Activated CD4-positive, alpha-beta memory T cell treated with anti-CD3 and anti-CD28 coated beads, Interleukin-2, amount 10 ng/mL, durations not matched to agents 7 days and 5 days (primary cell): Measurements from ENCODE around the gene PLOD3. TPM values are rescaled to one million over a fixed set of nuclear protein-coding genes. Genes with fewer than 3 reads are reported as not detected.
"Not testable (repeated sequence)": the region's sequence is repeated elsewhere in the genome, so short reads cannot be mapped to it uniquely, and the experiment has no call there.

Experiments used
- CTCF ChIA-PET: fragments of 350-600 bp; sonication (Branson Sonifier 250); formaldehyde crosslinking; loops from one replicate; lab custom pipeline; 2021; ENCODE audit warnings: antibody characterized with exemption, inconsistent platforms; lab: Charles Lee
- POLR2A ChIA-PET: fragments of 350-600 bp; sonication (Branson Sonifier 250); formaldehyde crosslinking; loops from one replicate; lab custom pipeline; 2021; ENCODE audit warnings: antibody characterized with exemption; lab: Charles Lee
- DNase-seq: peaks from one replicate; pipeline ENCODE4 v3.0.0-alpha.2; 2020
- H3K27ac Mint-ChIP-seq: one replicate; pipeline ENCODE4 v1.8.0; 2021; ENCODE audit warnings: mild to moderate bottlenecking, mixed read lengths
- H3K27me3 Mint-ChIP-seq: one replicate; pipeline ENCODE4 v1.8.0; 2021; ENCODE audit warnings: mixed read lengths
- H3K36me3 Mint-ChIP-seq: one replicate; pipeline ENCODE4 v1.8.0; 2021; ENCODE audit warnings: low read depth, mixed read lengths
- H3K4me1 Mint-ChIP-seq: one replicate; pipeline ENCODE4 v1.8.0; 2021; ENCODE audit warnings: mixed read lengths
- H3K4me3 Mint-ChIP-seq: one replicate; pipeline ENCODE4 v1.8.0; 2021; ENCODE audit warnings: mild to moderate bottlenecking, mixed read lengths
- H3K9me3 Mint-ChIP-seq: one replicate; pipeline ENCODE4 v1.8.0; 2021; ENCODE audit warnings: mixed read lengths
- total RNA-seq, 2 experiments: library from RNA; stranded (reverse); gene quantifications; one replicate each; pipeline ENCODE4 v1.2.3, GENCODE V29; 2021

The PLOD3 gene
- 10 to 100 TPM; 63.3 to 66.6 TPM for total RNA-seq

- DNase-seq = peak; percentile 97
- CTCF ChIA-PET = interaction anchor here (0.5 to 5.4 kb wide), 25 partner anchors 10 to 1230 kb away, joined by 3 to 74 read pairs (median 5); partner anchors contain the start of genes CLDN15, FIS1, POP7 and SERPINE1
- peak within 1 kb of the TSS; percentile 87 for H3K27ac Mint-ChIP-seq
- no peaks in the 10 kb centered on the region for H3K9me3 Mint-ChIP-seq
- POLR2A ChIA-PET = interaction anchor here (0.6 to 5.0 kb wide), 20 partner anchors 10 to 788 kb away, joined by 3 to 61 read pairs (median 4); partner anchors contain the start of genes CLDN15, FIS1, MEPCE and POP7
- peak within 1 kb of the TSS; percentile 96 for H3K4me3 Mint-ChIP-seq
- peaks cover 24% of the 10 kb centered on the region for H3K36me3 Mint-ChIP-seq
- no peaks in the 10 kb centered on the region for H3K27me3 Mint-ChIP-seq
- peaks cover 35% of the 10 kb centered on the region for H3K4me1 Mint-ChIP-seq
Observed at GRCh38 chr7:101217388-101218235, at the start of gene PLOD3, which contains the start of gene ZNHIT1. Gene PLOD3, minus strand, starts transcription at chr7:101217581. Its CDS starts 307 bp downstream, at chr7:101217274. Gene ZNHIT1, plus strand, starts transcription at chr7:101218165. Its CDS starts 31 bp downstream, at chr7:101218196.

DNA sequence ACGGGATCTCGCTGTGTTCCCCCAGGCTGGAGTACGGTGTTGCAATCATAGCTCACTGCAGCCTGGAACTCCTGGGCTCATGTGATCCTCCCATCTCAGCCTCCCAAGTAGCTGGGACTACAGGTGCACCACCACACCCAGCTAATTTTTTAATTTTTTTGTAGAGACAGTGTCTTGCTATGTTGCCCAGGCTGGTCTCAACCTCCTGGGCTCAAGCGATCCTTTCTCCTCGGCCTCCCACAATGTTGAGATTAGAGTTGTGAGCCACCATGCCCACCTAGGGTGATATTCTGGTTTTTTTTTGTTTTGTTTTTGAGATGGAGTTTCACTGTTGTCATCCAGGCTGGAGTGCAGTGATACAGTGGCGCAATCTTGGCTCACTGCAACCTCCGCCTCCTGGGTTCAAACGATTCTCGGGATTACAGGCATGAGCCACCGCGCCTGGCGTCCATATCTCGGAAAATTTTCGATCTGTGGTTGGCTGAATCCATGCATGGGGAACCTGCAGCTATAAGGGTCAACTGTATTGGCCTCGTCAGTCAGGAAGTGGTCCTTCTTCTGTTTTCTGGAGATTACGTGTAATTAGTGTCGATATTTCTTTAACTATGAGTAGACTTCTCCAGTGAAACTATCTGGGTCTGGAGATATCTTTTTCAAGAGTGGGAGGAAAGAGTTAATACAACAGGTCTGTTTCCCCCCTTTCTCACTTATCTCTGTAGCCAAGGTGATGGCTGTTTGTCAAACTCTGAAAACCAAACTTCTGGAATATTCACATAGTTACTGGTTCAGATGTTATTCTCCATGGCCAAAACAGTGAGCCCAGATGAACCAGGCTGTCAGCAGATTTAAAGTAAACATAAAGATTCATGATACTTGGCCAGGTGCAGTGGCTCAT, 48.5 kb upstream of the PLOD3 start:
- H3K4me3 Mint-ChIP-seq = no peak overlapping the region
- no peaks in the 10 kb centered on the region for H3K4me1 Mint-ChIP-seq
- H3K27ac Mint-ChIP-seq = no peak overlapping the region
- ChIA-PET CTCF (interaction anchor here (1.8 kb wide), 1 partner anchor 17 kb away, joined by 6 read pairs; no protein-coding TSS in a partner anchor), POLR2A (no interaction called here)
- no peak for DNase-seq
- H3K36me3 Mint-ChIP-seq = no peaks in the 10 kb centered on the region
- H3K9me3 Mint-ChIP-seq = no peaks in the 10 kb centered on the region
- peaks cover 2% of the 10 kb centered on the region for H3K27me3 Mint-ChIP-seq

DNA sequence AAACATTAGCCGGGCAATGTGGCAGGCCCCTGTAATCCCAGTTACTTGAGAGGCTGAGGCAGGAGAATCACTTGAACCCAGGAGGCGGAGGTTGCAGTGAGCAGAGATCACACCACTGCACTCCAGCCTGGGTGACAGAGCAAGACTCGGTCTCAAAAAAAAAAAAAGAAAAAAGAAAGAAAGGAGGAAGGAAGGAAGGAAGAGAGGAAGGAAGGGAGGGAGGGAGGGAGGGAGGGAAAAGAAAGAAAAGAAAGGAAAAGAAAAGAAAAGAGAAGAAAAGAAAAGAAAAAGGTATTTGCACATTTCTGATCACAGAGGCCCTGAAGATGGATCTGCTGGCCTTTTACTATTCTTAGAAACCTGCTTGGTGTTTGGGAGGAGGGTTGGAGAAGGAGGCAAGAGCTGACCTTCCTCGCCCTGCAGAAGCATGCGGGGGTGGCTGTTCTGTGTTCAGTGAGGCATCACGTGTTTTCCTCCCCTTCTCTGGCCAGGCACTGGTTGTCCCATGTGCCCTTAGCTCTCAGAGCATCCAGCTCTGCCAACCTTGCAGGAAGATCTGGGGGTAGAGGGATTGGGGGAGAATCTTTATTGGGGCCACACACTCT, 46.8 kb upstream of the PLOD3 start:
- POLR2A ChIA-PET, H3K4me3 Mint-ChIP-seq, H3K36me3 Mint-ChIP-seq, H3K4me1 Mint-ChIP-seq, DNase-seq, H3K9me3 Mint-ChIP-seq, H3K27ac Mint-ChIP-seq, H3K27me3 Mint-ChIP-seq: not testable (repeated sequence)
- CTCF ChIA-PET = interaction anchor here (1.8 kb wide), 1 partner anchor 18 kb away, joined by 6 read pairs; no protein-coding TSS in a partner anchor

- H3K27me3 Mint-ChIP-seq = peaks cover 4% of the 10 kb centered on the region
- no peaks in the 10 kb centered on the region for H3K9me3 Mint-ChIP-seq
- H3K4me3 Mint-ChIP-seq = no peak overlapping the region
- no peak overlapping the region for H3K27ac Mint-ChIP-seq
- ChIA-PET CTCF (interaction anchor here (0.7 to 1.5 kb wide), 2 partner anchors 24 to 66 kb away, joined by 3 to 4 read pairs; no protein-coding TSS in a partner anchor), POLR2A (interaction anchor here (1.3 kb wide), 1 partner anchor 15 kb away, joined by 4 read pairs; no protein-coding TSS in a partner anchor)
- H3K36me3 Mint-ChIP-seq = no peaks in the 10 kb centered on the region
- no peaks in the 10 kb centered on the region for H3K4me1 Mint-ChIP-seq
- no peak for DNase-seq
Observed at GRCh38 chr7:101258243-101258731, 40.9 kb upstream of the PLOD3 start.

GRCh38 chr7:101255796-101256195, 38.4 kb upstream of the PLOD3 start:
- DNase-seq = no peak
- no peak overlapping the region for H3K4me3 Mint-ChIP-seq
- H3K9me3 Mint-ChIP-seq = no peaks in the 10 kb centered on the region
- POLR2A ChIA-PET = no interaction called here
- CTCF ChIA-PET = interaction anchor here (1.8 to 3.5 kb wide), 3 partner anchors 11 to 60 kb away, joined by 5 to 22 read pairs (median 16); partner anchors contain the start of gene FIS1
- peaks cover 13% of the 10 kb centered on the region for H3K4me1 Mint-ChIP-seq
- H3K36me3 Mint-ChIP-seq = peaks cover 8% of the 10 kb centered on the region
- H3K27ac Mint-ChIP-seq = no peak overlapping the region
- H3K27me3 Mint-ChIP-seq = peaks cover 4% of the 10 kb centered on the region

DNA sequence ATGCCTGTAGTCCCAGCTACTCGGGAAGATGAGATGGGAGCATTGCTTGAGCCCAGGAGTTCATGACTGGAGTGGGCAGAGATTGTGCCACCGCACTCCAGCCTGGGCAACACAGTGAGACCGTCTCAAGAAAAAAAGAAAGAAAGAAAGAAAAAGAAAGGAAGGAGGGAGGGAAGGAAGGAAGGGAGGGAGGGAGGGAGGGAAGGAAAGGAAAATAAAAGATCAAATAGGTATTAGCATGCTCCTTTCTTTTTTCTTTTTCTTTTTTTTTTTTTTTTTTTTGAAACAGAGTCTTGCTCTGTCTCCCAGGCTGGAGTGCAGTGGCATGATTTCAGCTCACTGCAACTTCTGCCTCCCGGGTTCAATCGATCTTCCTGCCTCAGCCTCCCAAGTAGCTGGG, 35.8 kb upstream of the PLOD3 start:
- not testable (repeated sequence) for H3K4me3 Mint-ChIP-seq, H3K9me3 Mint-ChIP-seq, H3K27ac Mint-ChIP-seq, H3K27me3 Mint-ChIP-seq, DNase-seq
- Mint-ChIP-seq H3K36me3 (peaks cover 15% of the 10 kb centered on the region), H3K4me1 (peaks cover 24% of the 10 kb centered on the region)
- ChIA-PET CTCF (interaction anchor here (1.1 to 3.5 kb wide), 4 partner anchors 9 to 175 kb away, joined by 3 to 22 read pairs (median 11); partner anchors contain the start of genes FIS1 and ZNHIT1), POLR2A (interaction anchor here (3.4 to 3.9 kb wide), 2 partner anchors 9 to 36 kb away, joined by 21 to 28 read pairs; partner anchors contain the start of genes FIS1, PLOD3 and ZNHIT1)

- Mint-ChIP-seq H3K27ac (peak overlapping the region; percentile 92), H3K4me3 (peak overlapping the region; percentile 92), H3K36me3 (peaks cover 23% of the 10 kb centered on the region), H3K27me3 (peaks cover 2% of the 10 kb centered on the region), H3K4me1 (peaks cover 26% of the 10 kb centered on the region), H3K9me3 (no peaks in the 10 kb centered on the region)
- ChIA-PET CTCF (interaction anchor here (0.7 to 3.5 kb wide), 9 partner anchors 8 to 108 kb away, joined by 3 to 18 read pairs (median 9); partner anchors contain the start of genes FIS1, PLOD3 and ZNHIT1), POLR2A (interaction anchor here (0.5 to 3.9 kb wide), 5 partner anchors 8 to 166 kb away, joined by 3 to 28 read pairs (median 3); partner anchors contain the start of genes FIS1, IFT22, PLOD3 and TRIM56)
- peak; percentile 99 for DNase-seq
Observed at GRCh38 chr7:101251871-101252659, 34.7 kb upstream of the PLOD3 start.

GRCh38 chr7:101250324-101250723, 32.9 kb upstream of the PLOD3 start:
- CTCF ChIA-PET = interaction anchor here (1.4 to 2.7 kb wide), 2 partner anchors 33 kb away, joined by 6 to 18 read pairs; partner anchors contain the start of genes PLOD3 and ZNHIT1
- no peaks in the 10 kb centered on the region for H3K27me3 Mint-ChIP-seq
- peak overlapping the region; percentile 92 for H3K4me3 Mint-ChIP-seq
- peaks cover 31% of the 10 kb centered on the region for H3K4me1 Mint-ChIP-seq
- no peaks in the 10 kb centered on the region for H3K9me3 Mint-ChIP-seq
- POLR2A ChIA-PET = interaction anchor here (3.9 kb wide), 1 partner anchor 33 kb away, joined by 28 read pairs; the partner anchor contains the start of genes PLOD3 and ZNHIT1
- H3K27ac Mint-ChIP-seq = peak overlapping the region; percentile 42
- no peak for DNase-seq
- peaks cover 27% of the 10 kb centered on the region for H3K36me3 Mint-ChIP-seq

- Mint-ChIP-seq H3K4me3 (no peak overlapping the region), H3K27ac (no peak overlapping the region), H3K27me3 (no peaks in the 10 kb centered on the region), H3K4me1 (peaks cover 45% of the 10 kb centered on the region), H3K36me3 (peaks cover 34% of the 10 kb centered on the region), H3K9me3 (no peaks in the 10 kb centered on the region)
- no peak for DNase-seq
- ChIA-PET CTCF (interaction anchor here (0.5 to 1.3 kb wide), 2 partner anchors 35 to 174 kb away, joined by 3 to 5 read pairs; no protein-coding TSS in a partner anchor), POLR2A (no interaction called here)
Observed at GRCh38 chr7:101248276-101248675, 30.9 kb upstream of the PLOD3 start.

GRCh38 chr7:101245147-101245668, 27.8 kb upstream of the PLOD3 start:
- ChIA-PET CTCF (interaction anchor here (1.3 to 2.9 kb wide), 9 partner anchors 7 to 102 kb away, joined by 3 to 74 read pairs (median 9); partner anchors contain the start of genes PLOD3 and ZNHIT1), POLR2A (interaction anchor here (0.9 to 3.7 kb wide), 4 partner anchors 8 to 368 kb away, joined by 3 to 61 read pairs (median 13); partner anchors contain the start of genes PLOD3, VGF and ZNHIT1)
- Mint-ChIP-seq H3K4me3 (peak overlapping the region; percentile 96), H3K27me3 (no peaks in the 10 kb centered on the region), H3K36me3 (peaks cover 29% of the 10 kb centered on the region), H3K27ac (peak overlapping the region; percentile 90), H3K9me3 (no peaks in the 10 kb centered on the region), H3K4me1 (peaks cover 34% of the 10 kb centered on the region)
- DNase-seq = no peak
